NCI-H748 (cell line): ENCODE data around the gene FARS2.
A peak's percentile ranks its signal among the peaks of the same experiment; 100 is the strongest.

Experiments used
- DNase-seq: peaks from one replicate; lab custom pipeline; 2025; ENCODE audit not compliant: unreplicated experiment; lab: John Stamatoyannopoulos, UW

Gene FARS2

DNA sequence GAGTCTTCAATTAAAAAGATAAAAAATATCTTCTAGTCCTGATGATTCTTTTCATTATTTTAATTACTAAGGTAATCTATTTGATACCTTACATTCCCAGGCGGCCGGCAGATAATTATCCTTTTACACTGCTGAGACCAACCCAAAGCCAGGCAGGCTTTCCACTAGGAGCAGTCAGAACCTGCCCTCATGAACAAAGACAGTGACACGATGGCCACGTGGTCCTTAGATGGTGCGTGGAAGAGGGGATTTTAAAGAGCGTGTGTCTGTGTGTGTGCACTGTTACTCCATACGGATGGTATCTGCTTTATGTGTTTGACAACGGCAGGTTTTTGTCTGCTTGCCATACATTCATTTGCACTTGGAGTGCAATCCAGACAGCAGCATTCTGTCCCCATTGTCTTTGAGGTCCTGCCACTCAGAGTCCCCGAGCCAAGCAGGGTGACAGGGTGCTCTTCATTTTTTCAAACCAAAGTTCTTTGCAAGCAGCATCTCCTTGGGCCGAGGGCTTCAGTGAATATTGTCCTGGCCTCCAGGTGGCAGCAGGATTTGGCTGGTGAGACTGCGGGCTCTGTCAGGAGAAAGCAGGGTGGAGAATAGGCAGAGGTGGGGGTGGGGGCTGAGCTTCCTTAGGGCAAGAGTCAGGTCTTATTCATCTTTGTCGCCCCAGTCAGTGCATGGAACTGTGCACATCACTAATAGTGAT lies 484.9 kb downstream of the FARS2 start:
- DNase-seq: peak; percentile 41

DNA sequence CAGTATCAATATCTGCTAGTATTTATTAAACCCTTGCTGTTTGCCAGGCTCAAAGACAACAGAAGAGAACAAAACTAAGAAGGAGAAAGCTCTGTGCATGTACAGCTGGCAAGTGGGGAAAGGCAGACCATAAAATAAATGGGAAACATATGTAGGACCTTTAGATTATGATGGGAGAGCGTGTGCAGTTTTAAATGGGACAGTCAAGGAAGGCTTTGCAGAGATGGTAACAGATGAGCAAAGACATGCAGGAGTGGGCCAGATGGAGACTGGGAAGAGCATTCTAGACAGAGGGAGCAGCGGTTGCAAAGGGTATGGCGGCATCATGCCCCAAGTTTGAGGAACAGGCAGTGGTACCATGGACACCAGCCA lies 485.4 kb downstream of the FARS2 start:
- DNase-seq: no peak

GRCh38 chr6:5747379-5747778 lies 486.1 kb downstream of the FARS2 start:
- no peak for DNase-seq

- DNase-seq: no peak
Measured at GRCh38 chr6:5749016-5749650, 487.8 kb downstream of the FARS2 start.

DNA sequence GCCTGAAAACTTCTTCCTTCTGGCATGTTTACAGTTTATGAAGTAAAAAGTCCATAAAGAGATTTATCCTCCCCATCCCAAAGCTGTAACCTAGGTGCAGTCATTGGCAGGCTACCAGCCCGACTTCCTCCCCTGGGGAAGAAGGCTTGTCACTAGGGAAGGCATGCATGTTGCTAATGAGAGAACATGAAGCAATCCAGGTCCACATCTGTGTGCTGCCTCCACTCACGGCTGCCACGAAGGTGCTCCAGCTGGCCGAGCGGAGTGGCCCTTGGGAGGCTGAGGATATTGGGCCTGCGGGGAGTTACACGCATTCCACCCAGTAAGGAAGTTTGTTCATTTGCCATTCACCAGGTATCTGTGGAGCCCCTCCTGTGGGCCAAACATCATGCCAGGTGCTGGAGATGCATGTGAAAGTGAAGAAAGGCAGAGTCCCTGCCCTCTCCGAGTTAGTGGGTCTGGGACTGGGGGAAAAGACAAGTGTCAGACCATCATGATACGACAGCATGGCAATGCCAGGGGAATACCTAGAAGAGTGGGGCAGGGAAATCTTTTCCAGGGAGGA lies 488.4 kb downstream of the FARS2 start:
- no peak for DNase-seq

DNA sequence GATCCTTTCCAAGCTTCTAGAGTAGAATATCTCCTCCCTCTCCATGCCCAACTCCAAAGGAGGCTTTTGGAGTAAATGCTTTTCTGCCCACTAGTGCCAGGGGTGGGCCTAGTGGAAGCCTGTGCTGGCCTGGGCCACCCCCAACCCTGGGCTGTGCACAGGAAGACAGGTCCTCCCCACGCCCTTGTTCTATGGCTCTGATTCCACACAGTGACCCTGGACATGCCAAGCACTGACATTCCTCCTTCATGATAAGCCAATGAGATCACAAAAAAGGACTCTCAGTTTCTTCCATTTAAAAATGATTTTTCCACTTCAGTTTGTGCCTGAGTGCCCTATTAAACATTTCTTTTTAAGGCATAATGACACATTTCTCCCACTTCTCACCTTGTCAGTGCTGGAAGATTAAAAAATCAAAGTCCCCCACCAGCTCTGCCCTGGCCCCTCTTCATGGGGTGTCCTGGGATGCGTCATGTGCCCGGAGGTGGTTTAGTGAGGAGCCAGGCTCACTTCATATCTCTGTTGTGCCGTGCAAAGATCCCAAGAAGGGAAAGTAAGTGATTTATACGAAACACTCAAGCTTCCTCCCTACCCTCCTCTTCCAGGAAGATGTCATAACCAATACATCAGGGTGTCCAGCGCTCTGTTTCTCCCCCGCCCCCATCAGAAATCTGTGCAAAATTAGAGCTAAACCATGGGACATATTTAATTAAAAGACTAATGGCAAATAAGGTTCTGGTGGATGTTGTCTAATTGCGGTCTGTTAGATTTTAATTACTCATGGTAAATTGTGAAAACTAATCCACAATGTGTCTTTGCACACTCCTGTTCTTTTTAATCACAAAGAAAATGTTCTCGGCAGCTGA lies 490.4 kb downstream of the FARS2 start:
- DNase-seq: no peak

DNA sequence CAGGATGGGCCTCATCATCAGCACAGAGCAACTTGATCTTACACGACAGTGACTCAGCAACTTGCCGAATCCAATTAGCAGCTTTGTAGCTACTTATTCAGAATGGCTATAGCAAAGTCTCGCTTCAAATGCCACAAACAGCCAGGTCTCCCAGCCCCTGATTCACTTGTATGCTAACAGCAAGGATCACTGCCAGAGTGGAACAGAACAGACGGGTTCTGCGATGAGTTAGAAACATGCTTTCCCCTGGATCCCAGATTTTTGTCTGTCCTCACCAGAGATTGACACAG lies 491.0 kb downstream of the FARS2 start:
- peak; percentile 34 for DNase-seq

- DNase-seq: no peak
Measured at GRCh38 chr6:5753209-5753608, 491.9 kb downstream of the FARS2 start.

DNA sequence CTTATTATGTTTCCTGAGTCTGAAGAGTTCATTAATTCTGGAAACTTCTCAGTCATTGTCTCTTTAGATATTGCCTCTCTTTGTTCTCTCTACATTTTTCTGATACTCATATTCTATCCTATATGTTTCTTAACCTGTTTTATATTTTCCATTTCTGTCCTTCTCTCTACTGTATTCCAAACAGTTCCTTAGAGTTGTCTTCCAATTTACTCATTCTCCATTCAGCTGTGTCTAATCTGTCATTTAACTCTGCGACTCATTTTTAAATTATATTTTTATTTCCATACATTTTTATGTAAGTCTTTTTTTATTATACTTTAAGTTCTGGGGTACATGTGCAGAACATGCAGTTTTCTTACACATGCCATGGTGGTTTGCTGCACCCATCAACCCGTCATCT lies 493.6 kb downstream of the FARS2 start:
- DNase-seq: no peak

DNA sequence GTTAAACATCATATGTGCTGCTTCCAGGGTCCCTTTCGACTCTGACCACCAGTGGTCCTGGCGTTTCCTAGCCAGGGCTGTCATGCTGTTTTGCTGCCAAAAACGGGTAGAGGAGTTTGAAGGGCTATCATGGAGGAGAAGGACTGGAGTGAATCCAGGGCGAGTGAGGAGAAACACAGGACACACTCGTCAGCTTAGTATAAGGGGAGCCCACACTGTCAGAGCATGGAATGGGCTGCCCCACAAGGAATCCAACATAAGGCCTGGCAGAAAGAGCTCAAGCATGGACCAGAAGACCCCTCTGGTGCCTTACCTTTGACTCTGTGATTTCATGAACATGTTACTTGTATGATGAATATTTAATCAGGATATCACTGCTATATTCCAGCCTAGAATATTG lies 498.3 kb downstream of the FARS2 start:
- DNase-seq: no peak

DNA sequence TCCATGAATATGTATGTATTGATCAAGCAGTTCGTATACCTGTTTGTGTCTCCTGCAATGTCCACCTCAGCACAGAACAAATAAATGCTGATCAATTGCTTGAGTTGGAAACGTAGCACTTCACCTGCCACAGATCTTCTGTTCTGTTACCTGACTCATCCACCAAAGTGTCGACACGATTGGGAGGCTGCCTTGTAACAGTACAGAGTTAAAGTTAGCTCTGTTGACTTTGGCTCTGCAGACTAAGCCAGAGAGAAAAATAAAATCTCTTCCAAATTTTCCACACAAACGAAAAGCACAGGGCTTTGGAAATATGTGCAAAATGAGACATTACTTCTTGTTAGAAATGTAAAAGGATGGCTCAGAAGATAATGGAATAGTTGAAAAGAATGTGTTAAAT lies 500.1 kb downstream of the FARS2 start:
- DNase-seq: no peak

GRCh38 chr6:5762561-5762968 lies 501.3 kb downstream of the FARS2 start:
- no peak for DNase-seq

GRCh38 chr6:5763407-5763806 lies 502.1 kb downstream of the FARS2 start:
- DNase-seq: no peak

DNA sequence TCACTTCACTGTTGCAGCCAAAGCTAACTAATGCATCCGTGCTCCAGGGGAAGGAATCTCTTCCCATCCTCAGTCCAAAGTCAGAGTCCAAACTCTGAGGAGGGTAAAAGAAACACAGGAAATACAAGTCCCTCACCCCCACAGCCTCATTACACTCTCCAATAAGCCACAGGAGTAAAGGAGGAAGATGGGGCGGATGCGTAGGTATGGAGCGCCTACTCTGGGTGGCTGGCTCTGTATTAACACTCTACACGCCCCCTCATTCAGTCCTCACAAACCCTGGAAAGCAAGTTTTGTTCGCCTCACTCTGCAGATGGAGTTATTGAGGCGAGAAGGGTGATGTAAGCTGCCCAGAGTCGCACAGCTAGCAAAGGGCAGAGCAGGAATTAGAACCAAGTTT lies 502.6 kb downstream of the FARS2 start:
- DNase-seq: no peak

DNA sequence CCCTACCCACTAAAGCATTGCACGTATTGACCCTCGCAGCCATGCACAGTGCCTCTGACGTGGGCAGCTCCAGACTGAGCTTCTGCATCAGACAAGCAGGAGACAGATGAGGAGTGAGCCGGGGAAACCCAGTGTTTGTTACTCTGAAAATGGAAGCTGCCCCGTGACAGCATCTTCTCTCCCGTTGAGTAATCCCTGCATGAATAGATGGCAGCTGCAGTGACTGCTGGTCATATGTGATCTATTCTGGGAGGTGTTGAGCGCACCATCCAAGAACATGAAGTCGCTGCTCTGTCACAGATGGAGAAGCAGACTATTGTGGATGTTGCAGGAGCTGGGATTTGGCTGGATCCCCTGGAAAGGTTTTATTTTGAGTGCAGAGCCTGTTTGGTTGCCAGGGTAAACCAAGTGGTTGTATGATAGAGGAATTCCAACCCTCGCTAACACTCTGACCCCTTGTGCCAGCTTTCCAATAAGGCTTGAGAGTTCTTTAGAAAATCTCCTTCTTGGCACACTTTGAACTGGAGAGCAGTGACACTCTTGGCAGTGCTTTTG lies 503.2 kb downstream of the FARS2 start:
- DNase-seq: no peak

DNA sequence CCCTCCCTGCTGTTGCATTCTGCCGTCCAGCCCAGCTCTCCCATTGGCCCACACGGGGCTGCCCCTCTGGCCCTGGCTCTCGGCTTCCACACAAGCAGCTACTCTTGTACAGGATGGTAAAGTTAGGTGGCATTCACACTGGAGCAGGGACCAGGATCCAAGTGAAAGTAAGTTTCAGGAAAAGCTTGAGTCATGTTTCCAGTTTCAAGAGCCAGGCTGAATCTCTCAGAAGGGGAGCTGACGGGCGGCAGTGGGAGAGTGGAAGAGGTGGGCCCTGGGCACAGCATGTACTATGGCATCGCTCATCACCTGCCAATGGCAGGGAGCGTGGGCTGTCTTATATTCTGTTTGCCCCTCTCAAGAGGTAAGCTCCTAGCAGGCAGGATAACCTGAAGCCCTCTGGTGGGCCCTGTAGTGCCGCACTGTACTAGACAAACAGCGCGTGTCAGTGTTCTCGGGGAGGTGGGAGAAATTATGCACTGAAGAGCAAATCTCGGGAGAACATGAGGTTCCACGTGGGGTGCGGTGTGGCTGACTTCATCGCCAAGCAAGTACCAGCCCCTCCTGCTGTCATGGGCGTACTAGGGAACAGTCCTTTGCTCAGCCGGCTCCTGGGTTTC lies 503.9 kb downstream of the FARS2 start:
- DNase-seq: no peak

GRCh38 chr6:5766260-5766659 lies 504.9 kb downstream of the FARS2 start:
- peak; percentile 44 for DNase-seq

GRCh38 chr6:5767471-5767870 lies 506.2 kb downstream of the FARS2 start:
- no peak for DNase-seq

GRCh38 chr6:5771211-5771610 lies 509.9 kb downstream of the FARS2 start:
- DNase-seq: no peak

- no peak for DNase-seq
Measured at GRCh38 chr6:5771759-5772390, 510.6 kb downstream of the FARS2 start.
